ENCODE results near the gene ACSS3.
"Not testable (repeated sequence)": the region's sequence is repeated elsewhere in the genome, so short reads cannot be mapped to it uniquely, and the experiment has no call there.

Gene ACSS3

DNA sequence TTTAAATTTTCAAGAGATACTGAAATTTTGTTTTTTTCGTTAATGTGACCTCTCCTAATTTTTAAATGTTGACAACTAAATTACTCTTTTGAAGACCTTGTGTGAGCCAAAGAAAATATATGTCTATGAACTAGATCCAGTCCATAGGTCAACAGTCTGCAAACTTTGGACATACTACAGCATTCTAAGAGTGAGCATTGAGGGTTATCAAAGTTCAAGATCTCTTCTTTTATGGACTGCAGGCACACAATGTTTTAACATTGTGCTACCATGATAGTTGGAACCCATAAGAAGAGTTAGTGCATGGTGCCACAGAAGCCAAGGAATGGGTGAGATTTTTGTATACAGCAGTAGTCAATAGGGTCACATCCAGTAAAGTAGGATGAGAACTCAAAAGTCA lies 43.0 kb upstream of the ACSS3 start (continued):
- TF ChIP-seq, protein P1, sequence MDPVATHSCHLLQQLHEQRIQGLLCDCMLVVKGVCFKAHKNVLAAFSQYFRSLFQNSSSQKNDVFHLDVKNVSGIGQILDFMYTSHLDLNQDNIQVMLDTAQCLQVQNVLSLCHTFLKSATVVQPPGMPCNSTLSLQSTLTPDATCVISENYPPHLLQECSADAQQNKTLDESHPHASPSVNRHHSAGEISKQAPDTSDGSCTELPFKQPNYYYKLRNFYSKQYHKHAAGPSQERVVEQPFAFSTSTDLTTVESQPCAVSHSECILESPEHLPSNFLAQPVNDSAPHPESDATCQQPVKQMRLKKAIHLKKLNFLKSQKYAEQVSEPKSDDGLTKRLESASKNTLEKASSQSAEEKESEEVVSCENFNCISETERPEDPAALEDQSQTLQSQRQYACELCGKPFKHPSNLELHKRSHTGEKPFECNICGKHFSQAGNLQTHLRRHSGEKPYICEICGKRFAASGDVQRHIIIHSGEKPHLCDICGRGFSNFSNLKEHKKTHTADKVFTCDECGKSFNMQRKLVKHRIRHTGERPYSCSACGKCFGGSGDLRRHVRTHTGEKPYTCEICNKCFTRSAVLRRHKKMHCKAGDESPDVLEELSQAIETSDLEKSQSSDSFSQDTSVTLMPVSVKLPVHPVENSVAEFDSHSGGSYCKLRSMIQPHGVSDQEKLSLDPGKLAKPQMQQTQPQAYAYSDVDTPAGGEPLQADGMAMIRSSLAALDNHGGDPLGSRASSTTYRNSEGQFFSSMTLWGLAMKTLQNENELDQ (tag by site-specific recombination; IDR thresholded peaks at IDR 0.05; ENCODE audit: low read depth), result no peak
- no peak for TF ChIP-seq SCRT2 (tag by site-specific recombination; IDR thresholded peaks at IDR 0.05)
- TF ChIP-seq, protein P2, sequence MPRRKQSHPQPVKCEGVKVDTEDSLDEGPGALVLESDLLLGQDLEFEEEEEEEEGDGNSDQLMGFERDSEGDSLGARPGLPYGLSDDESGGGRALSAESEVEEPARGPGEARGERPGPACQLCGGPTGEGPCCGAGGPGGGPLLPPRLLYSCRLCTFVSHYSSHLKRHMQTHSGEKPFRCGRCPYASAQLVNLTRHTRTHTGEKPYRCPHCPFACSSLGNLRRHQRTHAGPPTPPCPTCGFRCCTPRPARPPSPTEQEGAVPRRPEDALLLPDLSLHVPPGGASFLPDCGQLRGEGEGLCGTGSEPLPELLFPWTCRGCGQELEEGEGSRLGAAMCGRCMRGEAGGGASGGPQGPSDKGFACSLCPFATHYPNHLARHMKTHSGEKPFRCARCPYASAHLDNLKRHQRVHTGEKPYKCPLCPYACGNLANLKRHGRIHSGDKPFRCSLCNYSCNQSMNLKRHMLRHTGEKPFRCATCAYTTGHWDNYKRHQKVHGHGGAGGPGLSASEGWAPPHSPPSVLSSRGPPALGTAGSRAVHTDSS (tag by site-specific recombination; IDR thresholded peaks at IDR 0.05), result no peak
- TF ChIP-seq, protein P3, sequence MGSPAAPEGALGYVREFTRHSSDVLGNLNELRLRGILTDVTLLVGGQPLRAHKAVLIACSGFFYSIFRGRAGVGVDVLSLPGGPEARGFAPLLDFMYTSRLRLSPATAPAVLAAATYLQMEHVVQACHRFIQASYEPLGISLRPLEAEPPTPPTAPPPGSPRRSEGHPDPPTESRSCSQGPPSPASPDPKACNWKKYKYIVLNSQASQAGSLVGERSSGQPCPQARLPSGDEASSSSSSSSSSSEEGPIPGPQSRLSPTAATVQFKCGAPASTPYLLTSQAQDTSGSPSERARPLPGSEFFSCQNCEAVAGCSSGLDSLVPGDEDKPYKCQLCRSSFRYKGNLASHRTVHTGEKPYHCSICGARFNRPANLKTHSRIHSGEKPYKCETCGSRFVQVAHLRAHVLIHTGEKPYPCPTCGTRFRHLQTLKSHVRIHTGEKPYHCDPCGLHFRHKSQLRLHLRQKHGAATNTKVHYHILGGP (tag by site-specific recombination; IDR thresholded peaks at IDR 0.05), result no peak
- TF ChIP-seq, protein P4, sequence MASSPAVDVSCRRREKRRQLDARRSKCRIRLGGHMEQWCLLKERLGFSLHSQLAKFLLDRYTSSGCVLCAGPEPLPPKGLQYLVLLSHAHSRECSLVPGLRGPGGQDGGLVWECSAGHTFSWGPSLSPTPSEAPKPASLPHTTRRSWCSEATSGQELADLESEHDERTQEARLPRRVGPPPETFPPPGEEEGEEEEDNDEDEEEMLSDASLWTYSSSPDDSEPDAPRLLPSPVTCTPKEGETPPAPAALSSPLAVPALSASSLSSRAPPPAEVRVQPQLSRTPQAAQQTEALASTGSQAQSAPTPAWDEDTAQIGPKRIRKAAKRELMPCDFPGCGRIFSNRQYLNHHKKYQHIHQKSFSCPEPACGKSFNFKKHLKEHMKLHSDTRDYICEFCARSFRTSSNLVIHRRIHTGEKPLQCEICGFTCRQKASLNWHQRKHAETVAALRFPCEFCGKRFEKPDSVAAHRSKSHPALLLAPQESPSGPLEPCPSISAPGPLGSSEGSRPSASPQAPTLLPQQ (tag by site-specific recombination; IDR thresholded peaks at IDR 0.05), result no peak
- TF ChIP-seq ZNF629 (tag by site-specific recombination; IDR thresholded peaks at IDR 0.05), result no peak

DNA sequence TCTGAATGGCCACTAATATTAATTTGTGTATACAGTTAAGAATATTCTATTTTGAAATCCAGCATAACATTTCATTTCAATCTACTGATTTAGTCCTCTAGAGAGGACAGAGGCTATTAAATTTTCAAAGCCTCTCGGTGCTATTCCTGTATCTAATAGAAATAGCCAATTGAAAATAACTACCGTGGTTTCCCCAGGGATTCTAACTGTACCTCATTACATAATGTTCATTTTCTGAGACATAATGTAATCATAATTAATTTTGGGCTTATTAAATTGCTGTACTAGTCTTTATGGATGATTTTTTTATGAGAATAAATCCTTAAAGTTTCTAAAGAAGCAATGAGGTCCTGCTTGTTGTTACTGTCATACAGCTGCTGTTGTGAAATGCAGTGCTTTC lies 38.6 kb upstream of the ACSS3 start:
- Histone ChIP-seq H3K4me1 (ENCODE audit: control insufficient read depth, insufficient read depth, low read length) (no peaks in the 10 kb centered on the region), H3K9me3 (ENCODE audit: control insufficient read depth, insufficient read depth, low read depth, low read length) (no peaks in the 10 kb centered on the region), H3K27ac (ENCODE audit: extremely low read depth, low read depth, low read length) (no peak overlapping the region), H3K4me3 (ENCODE audit: low read depth, low read length) (no peak overlapping the region), H3K36me3 (ENCODE audit: control insufficient read depth in 2 of 2, insufficient read depth in 1 of 2, low read length in 2 of 2) (no peaks in the 10 kb centered on the region)
- ChIA-PET POLR2A (no interaction called here), CTCF (no interaction called here)
- TF ChIP-seq, protein P5, sequence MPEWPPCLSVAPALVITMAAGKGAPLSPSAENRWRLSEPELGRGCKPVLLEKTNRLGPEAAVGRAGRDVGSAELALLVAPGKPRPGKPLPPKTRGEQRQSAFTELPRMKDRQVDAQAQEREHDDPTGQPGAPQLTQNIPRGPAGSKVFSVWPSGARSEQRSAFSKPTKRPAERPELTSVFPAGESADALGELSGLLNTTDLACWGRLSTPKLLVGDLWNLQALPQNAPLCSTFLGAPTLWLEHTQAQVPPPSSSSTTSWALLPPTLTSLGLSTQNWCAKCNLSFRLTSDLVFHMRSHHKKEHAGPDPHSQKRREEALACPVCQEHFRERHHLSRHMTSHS (tag by site-specific recombination; IDR thresholded peaks at IDR 0.05), result no peak
- no peak for TF ChIP-seq ZBTB20 (tag by site-specific recombination; IDR thresholded peaks at IDR 0.05)

DNA sequence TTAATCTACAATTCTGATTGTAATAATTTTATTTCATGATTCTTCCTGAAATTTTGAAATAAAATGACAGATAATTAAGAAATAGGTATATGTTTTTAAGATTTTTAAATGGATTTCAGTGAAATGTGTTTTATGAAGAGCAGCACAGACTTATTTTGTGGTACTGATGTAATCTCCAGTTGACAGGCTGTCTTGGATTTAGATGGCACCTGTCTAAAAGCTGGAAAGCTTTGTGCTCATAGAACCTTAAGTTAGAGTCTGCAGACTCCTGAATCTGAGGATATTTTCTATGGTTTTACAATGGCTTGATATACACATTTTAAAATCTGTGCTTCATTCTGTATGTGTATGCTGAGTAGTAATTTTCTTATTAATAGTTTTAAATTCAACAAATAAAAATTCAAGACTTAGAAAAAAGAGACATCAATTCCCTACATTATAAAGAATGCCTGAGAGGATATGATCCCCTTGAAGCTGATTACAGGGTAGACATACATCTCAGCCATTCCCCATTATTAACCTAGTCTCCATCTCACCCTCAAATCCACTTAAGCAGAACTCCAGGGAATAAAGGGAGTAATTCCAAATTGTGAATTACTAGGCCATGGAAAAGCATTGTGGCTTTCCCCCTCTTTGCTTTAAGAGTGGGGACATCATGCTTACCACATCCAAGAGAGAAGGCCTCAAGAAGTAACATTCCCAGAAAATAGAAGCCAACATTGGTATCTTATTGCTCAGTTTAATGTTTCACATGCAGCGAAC lies 33.7 kb upstream of the ACSS3 start:
- ChIA-PET CTCF (interaction anchor here (0.6 kb wide), 1 partner anchor 1643 kb away, joined by 3 read pairs; no protein-coding TSS in a partner anchor), POLR2A (no interaction called here)
- Histone ChIP-seq H3K4me3 (ENCODE audit: low read depth, low read length) (no peak overlapping the region), H3K4me1 (ENCODE audit: control insufficient read depth, insufficient read depth, low read length) (no peaks in the 10 kb centered on the region), H3K36me3 (ENCODE audit: control insufficient read depth in 2 of 2, insufficient read depth in 1 of 2, low read length in 2 of 2) (no peaks in the 10 kb centered on the region), H3K9me3 (ENCODE audit: control insufficient read depth, insufficient read depth, low read depth, low read length) (no peaks in the 10 kb centered on the region), H3K27ac (ENCODE audit: extremely low read depth, low read depth, low read length) (no peak overlapping the region)
- no peak for TF ChIP-seq HOXA7 (CRISPR knock-in tag; IDR thresholded peaks at IDR 0.05; ENCODE audit: borderline replicate concordance)
- no peak for TF ChIP-seq ZNF585B (tag by site-specific recombination; IDR thresholded peaks at IDR 0.05)

DNA sequence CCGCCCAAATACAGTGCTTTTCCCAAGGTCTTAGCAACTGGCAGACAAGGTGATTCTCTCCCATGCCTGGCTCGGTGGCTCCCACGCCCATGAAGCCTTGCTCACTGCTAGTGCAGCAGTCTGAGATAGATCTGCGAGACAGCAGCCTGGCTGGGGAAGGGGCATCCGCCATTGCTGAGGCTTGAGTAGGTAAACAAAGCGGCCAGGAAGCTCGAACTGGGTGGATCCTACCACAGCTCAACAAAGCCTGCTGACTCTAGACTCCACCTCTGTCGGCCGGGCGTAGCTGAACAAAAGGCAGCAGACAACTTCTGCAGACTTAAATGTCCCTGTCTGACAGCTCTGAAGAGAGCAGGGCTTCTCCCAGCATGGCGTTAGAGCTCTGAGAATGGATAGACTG lies 12.9 kb upstream of the ACSS3 start:
- H3K27ac ChIP-seq (ENCODE audit: extremely low read depth, low read depth, low read length); H3K4me1 ChIP-seq (ENCODE audit: control insufficient read depth, insufficient read depth, low read length); CTCF ChIA-PET; H3K36me3 ChIP-seq (ENCODE audit: control insufficient read depth in 2 of 2, insufficient read depth in 1 of 2, low read length in 2 of 2); H3K9me3 ChIP-seq (ENCODE audit: control insufficient read depth, insufficient read depth, low read depth, low read length); POLR2A ChIA-PET; H3K4me3 ChIP-seq (ENCODE audit: low read depth, low read length): not testable (repeated sequence)
